HepG2 (cell line): ENCODE measurements around the gene PDILT. TPM values are rescaled to one million over a fixed set of nuclear protein-coding genes. Genes with fewer than 3 reads are reported as not detected.

Experiments
- ATAC-seq: fragments of 200-7000 bp; cut with Tn5 transposase; 3 replicates; pipeline ENCODE4 v1.9.1; 2020; ENCODE audit warnings: mild to moderate bottlenecking, moderate library complexity
- BruUV-seq: library from RNA; stranded (reverse); fragments of 400-500 nt; replicated peaks from 2 replicates; lab custom pipeline; 2021; lab: Mats Ljungman, UMichigan
- CTCF ChIA-PET: fragments of 300-600 bp; formaldehyde crosslinking; extraction: SDS; loops from one replicate; lab custom pipeline; 2021; ENCODE audit warnings: low total read pairs, inconsistent platforms, low intra/inter-chr PET ratio; lab: Yijun Ruan, JAX
- POLR2A ChIA-PET: fragments of 350-600 bp; sonication (Branson Sonifier 250); formaldehyde crosslinking; loops from one replicate; lab custom pipeline; 2020; ENCODE audit warnings: antibody characterized with exemption, inconsistent platforms; lab: Yijun Ruan, JAX
- DNase-seq: peaks from one replicate; pipeline ENCODE4 v3.0.0-alpha.2; 2015; ENCODE audit warnings: low spot score
- FAIRE-seq: peaks from 3 replicates; lab custom pipeline; 2011; peaks lifted over from hg19 to GRCh38; lab: Jason Lieb, UNC
- H2AFZ ChIP-seq: one replicate; pipeline ENCODE4 v1.6.1; 2011; ENCODE audit warnings: low read length, inconsistent platforms
- H3K27ac ChIP-seq: fragments of 300-600 bp; 3 replicates; pipeline ENCODE4 v1.8.0; 2011; ENCODE audit warnings: mixed run types, mild to moderate bottlenecking, mixed read lengths, low read length, inconsistent platforms; ENCODE audit not compliant: insufficient read depth; ENCODE audit errors: extremely low read length
- H3K27me3 ChIP-seq, 2 experiments: fragments of 200-600 bp in 1 of 2; 2 replicates in 1 of 2; 3 replicates in 1 of 2; pipeline versions ENCODE4 v1.6.0 to v1.8.0; 2011; ENCODE audit warnings: low read length in 2 of 2, mild to moderate bottlenecking in 2 of 2, moderate library complexity in 2 of 2, inconsistent platforms in 1 of 2; ENCODE audit not compliant: insufficient read depth in 2 of 2, control insufficient read depth in 1 of 2
- H3K36me3 ChIP-seq, 2 experiments: fragments of 200-600 bp in 1 of 2; replicated peaks in 1 of 2; 2 replicates in 1 of 2; 3 replicates in 1 of 2; pipeline versions ENCODE4 v1.5.1 to v1.8.0; 2011; ENCODE audit warnings: low read length in 2 of 2, inconsistent platforms in 1 of 2; ENCODE audit not compliant: insufficient read depth in 2 of 2, control insufficient read depth in 1 of 2
- H3K4me1 ChIP-seq: 2 replicates; pipeline ENCODE4 v1.5.1; 2012; ENCODE audit warnings: low read length, inconsistent platforms; ENCODE audit not compliant: insufficient read depth
- H3K4me2 ChIP-seq: 2 replicates; pipeline ENCODE4 v1.6.0; 2011; ENCODE audit warnings: low read depth, low read length, inconsistent platforms
- H3K4me3 ChIP-seq, 3 experiments: fragments of 200-600 bp in 1 of 3; sonication (generic), shearing (Covaris generic) in 1 of 3; replicated peaks in 1 of 3; 2 replicates each; pipeline ENCODE4 v1.5.1; 2011 to 2016; ENCODE audit warnings: low read length in 3 of 3, inconsistent platforms in 2 of 3, low read depth in 2 of 3, mild to moderate bottlenecking in 2 of 3, control low read depth in 1 of 3, mixed read lengths in 1 of 3; ENCODE audit not compliant: insufficient read depth in 1 of 3
- H3K79me2 ChIP-seq: one replicate; pipeline ENCODE4 v1.6.1; 2011; ENCODE audit warnings: low read length, inconsistent platforms; ENCODE audit not compliant: insufficient read depth
- H3K9ac ChIP-seq: 2 replicates; pipeline ENCODE4 v1.6.0; 2011; ENCODE audit warnings: mild to moderate bottlenecking, low read depth, low read length, inconsistent platforms; ENCODE audit not compliant: insufficient read depth
- H3K9me3 ChIP-seq: 2 replicates; pipeline ENCODE4 v1.5.1; 2012; ENCODE audit warnings: mild to moderate bottlenecking, low read length
- H4K20me1 ChIP-seq: 2 replicates; pipeline ENCODE4 v1.6.0; 2011; ENCODE audit warnings: inconsistent platforms, mild to moderate bottlenecking, low read length, moderate library complexity; ENCODE audit not compliant: insufficient read depth
- ARID2 ChIP-seq: sonication (generic); formaldehyde crosslinking; IDR thresholded peaks from 2 replicates; pipeline ENCODE4 v1.8.1; 2022; ENCODE audit warnings: mild to moderate bottlenecking, missing genetic modification reagents, borderline replicate concordance
- DR1 ChIP-seq: sonication (generic); formaldehyde crosslinking; IDR thresholded peaks from 2 replicates; pipeline ENCODE4 v1.8.0; 2021; ENCODE audit warnings: mild to moderate bottlenecking, missing genetic modification reagents, inconsistent platforms
- JUNB ChIP-seq: sonication (generic); formaldehyde crosslinking; IDR thresholded peaks from 2 replicates; pipeline ENCODE4 v1.8.0; 2022; ENCODE audit warnings: missing genetic modification reagents, mild to moderate bottlenecking, borderline replicate concordance
- NONO ChIP-seq, 2 experiments: fragments of 450-650 bp in 1 of 2; sonication (generic) in 1 of 2; formaldehyde crosslinking in 1 of 2; IDR thresholded peaks in 1 of 2; conservative IDR thresholded peaks in 1 of 2; 2 replicates each; pipeline versions ENCODE4 v1.6.1 to v1.8.0; 2017 to 2022; ENCODE audit warnings: mild to moderate bottlenecking in 1 of 2, missing genetic modification reagents in 1 of 2, moderate library complexity in 1 of 2
- SALL2 ChIP-seq: sonication (generic); formaldehyde crosslinking; IDR thresholded peaks from 2 replicates; pipeline ENCODE4 v1.8.1; 2023; ENCODE audit warnings: mild to moderate bottlenecking, missing genetic modification reagents, inconsistent platforms
- SATB2 ChIP-seq: sonication (generic); formaldehyde crosslinking; IDR thresholded peaks from 2 replicates; pipeline ENCODE4 v1.5.0; 2020; ENCODE audit warnings: missing genetic modification reagents
- ZFY ChIP-seq: sonication (generic); formaldehyde crosslinking; IDR thresholded peaks from 2 replicates; pipeline ENCODE4 v1.4.0; 2020; ENCODE audit warnings: missing genetic modification reagents
- ZNF160 ChIP-seq: sonication (generic); formaldehyde crosslinking; IDR thresholded peaks from 2 replicates; pipeline ENCODE4 v1.8.0; 2022; ENCODE audit warnings: mild to moderate bottlenecking, inconsistent platforms, missing genetic modification reagents
- ZNF660 ChIP-seq: sonication (generic); formaldehyde crosslinking; IDR thresholded peaks from 2 replicates; pipeline ENCODE4 v1.5.1; 2020; ENCODE audit warnings: mild to moderate bottlenecking, low read depth, missing genetic modification reagents, borderline replicate concordance
- ZNF883 ChIP-seq: sonication (generic); formaldehyde crosslinking; IDR thresholded peaks from 2 replicates; pipeline ENCODE4 v1.5.1; 2020; ENCODE audit warnings: mild to moderate bottlenecking, missing genetic modification reagents; ENCODE audit errors: not compliant biosample characterization
- WGBS: methylation state at CpG from one replicate; pipeline ENCODE4 v1.1.6; 2017; ENCODE audit warnings: low lambda C conversion rate; 5-methylcytosine and 5-hydroxymethylcytosine counted together
- in situ Hi-C: cut with HindIII; loops from 2 replicates; pipeline ENCODE4 v1.10.0; 2017; ENCODE audit warnings: low pct_unique_long_range_greater_than_20kb; ENCODE audit not compliant: extremely low pct_ligation_motif_present
- intact Hi-C: fragments of 100-400 bp; cut with micrococcal nuclease; formaldehyde crosslinking; loops from one replicate; pipeline ENCODE4 v1.10.0; 2022; ENCODE audit not compliant: unreplicated experiment
- polyA plus RNA-seq, 8 experiments: library from polyadenylated mRNA; depleted of rRNA in 3 of 8; stranded (reverse) in 7 of 8; unstranded in 1 of 8; fragments of >200 nt; fragmentation: Illumina TruSeq in 4 of 8; extraction: Trizol in 4 of 8; gene quantifications; 2 replicates each; pipeline versions ENCODE4 v1.2.1 to v1.2.3, GENCODE V29; 2011 to 2016; ENCODE audit warnings: low read depth in 4 of 8, missing spikeins in 1 of 8, mixed read lengths in 1 of 8; ENCODE audit not compliant: insufficient read depth in 1 of 8
- total RNA-seq, 5 experiments: library from RNA; depleted of rRNA; stranded (reverse); fragments of >200 nt; fragmentation: Illumina TruSeq; extraction: Trizol; gene quantifications; 2 replicates each; pipeline ENCODE4 v1.2.3, GENCODE V29; 2016; ENCODE audit warnings: low read depth in 1 of 5
- TF ChIP-seq, protein P1 (sequence below): sonication (generic); formaldehyde crosslinking; IDR thresholded peaks from 2 replicates; pipeline ENCODE4 v1.8.0; 2022; ENCODE audit warnings: mild to moderate bottlenecking, missing genetic modification reagents, borderline replicate concordance
- TF ChIP-seq, protein P2 (sequence below), 2 experiments: sonication (generic) in 1 of 2; formaldehyde crosslinking in 1 of 2; IDR thresholded peaks; 2 replicates each; pipeline versions ENCODE4 v1.4.0 to v1.6.1; 2016 to 2020; ENCODE audit warnings: borderline replicate concordance in 1 of 2, low read depth in 1 of 2, mild to moderate bottlenecking in 1 of 2, missing genetic modification reagents in 1 of 2
- TF ChIP-seq, protein P3 (sequence below): sonication (generic); formaldehyde crosslinking; conservative IDR thresholded peaks from 2 replicates; pipeline ENCODE4 v1.4.0; 2020; ENCODE audit warnings: missing genetic modification reagents

The PDILT gene
- total and polyA plus RNA-seq, 2 of the 13 experiments (the other 11 are each of a cell fraction or from before 2014, with no cell fraction given), result not detected

- H3K27me3 ChIP-seq, result no peaks in the 10 kb centered on the region
- no peaks in the 10 kb centered on the region for H3K79me2 ChIP-seq
- POLR2A ChIA-PET, result no interaction called here
- in situ Hi-C loops, result loop anchor here (25.0 kb wide), 1 partner anchor 723 kb away; no protein-coding TSS in a partner anchor
- no peak overlapping the region for H3K27ac ChIP-seq
- no peaks in the 10 kb centered on the region for H3K36me3 ChIP-seq
- no peak overlapping the region for H2AFZ ChIP-seq
- H3K4me3 ChIP-seq, result no peak overlapping the region
- no peak for FAIRE-seq
- H3K4me1 ChIP-seq, result no peaks in the 10 kb centered on the region
- no peaks in the 10 kb centered on the region for H3K9me3 ChIP-seq
- H4K20me1 ChIP-seq, result no peaks in the 10 kb centered on the region
- BruUV-seq, result no TSS peak
- TF ChIP-seq, protein P1, sequence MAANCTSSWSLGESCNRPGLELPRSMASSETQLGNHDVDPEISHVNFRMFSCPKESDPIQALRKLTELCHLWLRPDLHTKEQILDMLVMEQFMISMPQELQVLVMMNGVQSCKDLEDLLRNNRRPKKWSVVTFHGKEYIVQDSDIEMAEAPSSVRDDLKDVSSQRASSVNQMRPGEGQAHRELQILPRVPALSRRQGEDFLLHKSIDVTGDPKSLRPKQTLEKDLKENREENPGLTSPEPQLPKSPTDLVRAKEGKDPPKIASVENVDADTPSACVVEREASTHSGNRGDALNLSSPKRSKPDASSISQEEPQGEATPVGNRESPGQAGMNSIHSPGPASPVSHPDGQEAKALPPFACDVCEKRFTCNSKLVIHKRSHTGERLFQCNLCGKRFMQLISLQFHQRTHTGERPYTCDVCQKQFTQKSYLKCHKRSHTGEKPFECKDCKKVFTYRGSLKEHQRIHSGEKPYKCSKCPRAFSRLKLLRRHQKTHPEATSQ (CRISPR knock-in tag), result no peak
- TF ChIP-seq ZNF883 (CRISPR knock-in tag) (no peak), DR1 (CRISPR knock-in tag) (no peak), ARID2 (CRISPR knock-in tag) (no peak), NONO (IDR thresholded peaks at IDR 0.05) (no peak), NONO (CRISPR knock-in tag; conservative IDR thresholded peaks at IDR 0.05) (no peak), ZNF160 (CRISPR knock-in tag) (no peak), ZFY (no peak), SALL2 (CRISPR knock-in tag) (no peak), SATB2 (CRISPR knock-in tag) (no peak), ZNF660 (CRISPR knock-in tag) (no peak), JUNB (CRISPR knock-in tag) (no peak)
- TF ChIP-seq, protein P2, sequence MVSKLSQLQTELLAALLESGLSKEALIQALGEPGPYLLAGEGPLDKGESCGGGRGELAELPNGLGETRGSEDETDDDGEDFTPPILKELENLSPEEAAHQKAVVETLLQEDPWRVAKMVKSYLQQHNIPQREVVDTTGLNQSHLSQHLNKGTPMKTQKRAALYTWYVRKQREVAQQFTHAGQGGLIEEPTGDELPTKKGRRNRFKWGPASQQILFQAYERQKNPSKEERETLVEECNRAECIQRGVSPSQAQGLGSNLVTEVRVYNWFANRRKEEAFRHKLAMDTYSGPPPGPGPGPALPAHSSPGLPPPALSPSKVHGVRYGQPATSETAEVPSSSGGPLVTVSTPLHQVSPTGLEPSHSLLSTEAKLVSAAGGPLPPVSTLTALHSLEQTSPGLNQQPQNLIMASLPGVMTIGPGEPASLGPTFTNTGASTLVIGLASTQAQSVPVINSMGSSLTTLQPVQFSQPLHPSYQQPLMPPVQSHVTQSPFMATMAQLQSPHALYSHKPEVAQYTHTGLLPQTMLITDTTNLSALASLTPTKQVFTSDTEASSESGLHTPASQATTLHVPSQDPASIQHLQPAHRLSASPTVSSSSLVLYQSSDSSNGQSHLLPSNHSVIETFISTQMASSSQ (IDR thresholded peaks at IDR 0.05; ENCODE audit: low read depth), result no peak
- TF ChIP-seq, protein P2 (CRISPR knock-in tag; IDR thresholded peaks at IDR 0.05; ENCODE audit: borderline replicate concordance), result no peak
- TF ChIP-seq, protein P3, sequence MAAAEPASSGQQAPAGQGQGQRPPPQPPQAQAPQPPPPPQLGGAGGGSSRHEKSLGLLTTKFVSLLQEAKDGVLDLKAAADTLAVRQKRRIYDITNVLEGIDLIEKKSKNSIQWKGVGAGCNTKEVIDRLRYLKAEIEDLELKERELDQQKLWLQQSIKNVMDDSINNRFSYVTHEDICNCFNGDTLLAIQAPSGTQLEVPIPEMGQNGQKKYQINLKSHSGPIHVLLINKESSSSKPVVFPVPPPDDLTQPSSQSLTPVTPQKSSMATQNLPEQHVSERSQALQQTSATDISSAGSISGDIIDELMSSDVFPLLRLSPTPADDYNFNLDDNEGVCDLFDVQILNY (CRISPR knock-in tag), result no peak
- TF ChIP-seq, all 625 proteins: peak for 0
- WGBS, result 11% methylated on average over 11 of the region's 11 CpGs
- no peak overlapping the region for H3K4me2 ChIP-seq
- ATAC-seq (no peak), DNase-seq (no peak)
- CTCF ChIA-PET, result no interaction called here
- H3K9ac ChIP-seq, result no peak overlapping the region
- intact Hi-C loops, result no loop called here
Observed at GRCh38 chr16:20310421-20311395, 93.8 kb downstream of the PDILT start.
